Activated naive CD8-positive, alpha-beta T cell (primary cell): ENCODE measurements around the gene MAP7.

Source experiments
- H3K27ac Mint-ChIP-seq: one replicate; pipeline ENCODE4 v1.8.0; 2021; ENCODE audit warnings: mixed read lengths
- H3K27me3 Mint-ChIP-seq: one replicate; pipeline ENCODE4 v1.8.0; 2021; ENCODE audit warnings: mixed read lengths
- H3K36me3 Mint-ChIP-seq: one replicate; pipeline ENCODE4 v1.8.0; 2021; ENCODE audit warnings: mixed read lengths
- H3K4me1 Mint-ChIP-seq: one replicate; pipeline ENCODE4 v1.8.0; 2021; ENCODE audit warnings: low read depth, mixed read lengths
- H3K4me3 Mint-ChIP-seq: one replicate; pipeline ENCODE4 v1.8.0; 2021; ENCODE audit warnings: mild to moderate bottlenecking, mixed read lengths
- H3K9me3 Mint-ChIP-seq: one replicate; pipeline ENCODE4 v1.8.0; 2021; ENCODE audit warnings: low read depth, mixed read lengths

MAP7 gene

DNA sequence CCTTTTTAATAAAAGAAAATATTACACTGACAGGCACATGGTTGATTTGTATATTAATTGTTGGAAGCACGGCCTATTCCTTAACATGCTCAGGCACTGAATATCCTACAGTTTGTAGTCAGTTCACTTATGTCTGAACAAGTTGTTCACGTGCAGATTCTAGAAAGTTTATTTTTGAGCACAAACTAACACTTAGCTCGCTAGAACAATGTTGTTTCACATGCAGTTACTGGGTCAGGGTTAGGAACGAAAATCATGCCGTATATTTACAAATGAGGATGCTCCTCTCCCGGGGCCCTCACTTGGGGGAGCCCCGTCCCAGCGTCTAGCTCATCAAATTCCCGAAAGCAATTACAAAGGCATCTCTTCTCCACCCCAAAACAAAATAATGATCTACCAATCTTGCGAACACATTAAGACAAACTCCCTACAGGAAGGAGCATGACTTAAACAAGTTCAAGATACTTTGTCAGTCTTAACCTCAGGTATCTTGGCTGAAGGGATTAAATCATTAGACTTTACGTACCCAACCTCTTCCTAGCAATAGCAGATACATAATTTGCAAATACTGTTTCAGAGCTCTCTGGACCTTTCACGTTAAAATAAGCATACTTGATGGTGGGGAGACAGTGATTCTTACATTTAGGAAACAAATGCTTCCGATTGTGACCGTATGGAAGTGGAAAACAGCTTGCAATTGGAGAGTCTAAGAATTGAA lies 1.5 kb downstream of the MAP7 start:
- Mint-ChIP-seq H3K4me3 (peak overlapping the region; percentile 72), H3K27me3 (peaks cover 42% of the 10 kb centered on the region), H3K27ac (no peak overlapping the region), H3K4me1 (peaks cover 9% of the 10 kb centered on the region), H3K9me3 (no peaks in the 10 kb centered on the region), H3K36me3 (peaks cover 2% of the 10 kb centered on the region)

DNA sequence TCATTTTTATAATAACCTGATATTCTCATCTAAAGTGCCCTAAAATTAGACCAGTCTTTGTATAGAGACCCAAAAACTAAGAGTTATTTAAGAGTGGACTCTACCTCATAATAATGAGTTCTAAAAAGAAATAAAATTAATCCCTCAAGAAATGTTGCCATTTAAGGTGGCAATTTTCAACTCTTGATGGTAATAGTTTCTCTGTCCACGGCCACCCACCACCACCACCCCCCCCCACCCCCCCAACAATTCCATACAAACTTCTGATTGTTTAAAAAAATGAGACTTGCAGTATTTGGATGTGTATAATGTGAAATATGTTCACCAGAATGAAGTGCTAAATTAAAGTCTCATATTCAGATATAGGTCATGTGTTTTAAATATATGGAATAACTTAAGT lies 2.4 kb downstream of the MAP7 start:
- Mint-ChIP-seq H3K36me3 (peaks cover 2% of the 10 kb centered on the region), H3K4me1 (peaks cover 9% of the 10 kb centered on the region), H3K27me3 (peaks cover 45% of the 10 kb centered on the region), H3K4me3 (no peak overlapping the region), H3K27ac (no peak overlapping the region), H3K9me3 (no peaks in the 10 kb centered on the region)

DNA sequence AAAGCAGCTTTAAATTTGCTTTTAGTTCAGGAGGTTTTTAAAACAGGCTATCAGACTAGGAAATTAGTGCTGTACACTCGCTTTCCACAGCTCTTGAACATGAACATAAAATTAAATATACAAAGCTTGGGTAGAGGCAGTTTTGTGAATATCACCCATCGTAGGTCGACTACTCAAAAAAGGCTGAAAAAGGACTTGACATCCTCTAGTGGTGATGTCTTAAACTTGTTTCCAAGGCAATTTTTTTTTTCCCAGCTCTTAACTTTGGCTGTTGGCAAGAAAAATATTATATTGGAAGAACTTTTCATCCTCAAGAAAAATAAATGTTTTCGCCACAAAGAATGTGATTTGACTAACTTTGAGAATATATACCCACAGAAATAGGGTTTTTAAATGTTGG lies 2.9 kb downstream of the MAP7 start:
- no peak overlapping the region for H3K27ac Mint-ChIP-seq
- H3K4me1 Mint-ChIP-seq, result peaks cover 9% of the 10 kb centered on the region
- H3K27me3 Mint-ChIP-seq, result peaks cover 44% of the 10 kb centered on the region
- peaks cover 2% of the 10 kb centered on the region for H3K36me3 Mint-ChIP-seq
- H3K9me3 Mint-ChIP-seq, result no peaks in the 10 kb centered on the region
- H3K4me3 Mint-ChIP-seq, result no peak overlapping the region

GRCh38 chr6:136546331-136546730 lies 3.9 kb downstream of the MAP7 start:
- Mint-ChIP-seq H3K27me3 (peaks cover 42% of the 10 kb centered on the region), H3K4me3 (no peak overlapping the region), H3K36me3 (peaks cover 2% of the 10 kb centered on the region), H3K27ac (no peak overlapping the region), H3K9me3 (no peaks in the 10 kb centered on the region), H3K4me1 (peaks cover 8% of the 10 kb centered on the region)

DNA sequence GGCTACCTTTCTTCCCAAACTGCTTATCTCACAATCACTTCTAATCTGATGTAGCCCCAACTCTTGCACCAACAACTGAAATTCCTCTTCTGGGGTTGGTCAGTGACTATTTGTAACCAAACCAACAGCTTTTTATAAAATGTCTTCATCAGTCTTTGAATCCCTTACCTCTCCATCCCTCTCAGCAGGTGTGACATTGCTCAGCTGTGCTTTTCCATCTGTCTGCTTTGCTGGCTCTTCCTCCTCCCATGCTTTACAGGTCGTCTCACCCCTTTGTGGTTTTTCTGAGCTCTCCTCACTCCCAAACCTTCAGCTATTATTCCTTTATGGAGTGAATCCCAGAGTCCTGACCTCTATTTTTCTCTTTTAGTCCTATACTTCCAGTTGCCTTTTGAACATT lies 5.9 kb downstream of the MAP7 start:
- Mint-ChIP-seq H3K27me3 (peaks cover 40% of the 10 kb centered on the region), H3K36me3 (peaks cover 2% of the 10 kb centered on the region), H3K27ac (no peak overlapping the region), H3K4me3 (no peak overlapping the region), H3K9me3 (no peaks in the 10 kb centered on the region), H3K4me1 (peaks cover 3% of the 10 kb centered on the region)

GRCh38 chr6:136541395-136541794 lies 8.8 kb downstream of the MAP7 start:
- H3K9me3 Mint-ChIP-seq, result no peaks in the 10 kb centered on the region
- H3K27me3 Mint-ChIP-seq, result peaks cover 22% of the 10 kb centered on the region
- no peaks in the 10 kb centered on the region for H3K4me1 Mint-ChIP-seq
- H3K27ac Mint-ChIP-seq, result no peak overlapping the region
- H3K36me3 Mint-ChIP-seq, result peaks cover under 1% of the 10 kb centered on the region
- H3K4me3 Mint-ChIP-seq, result no peak overlapping the region

DNA sequence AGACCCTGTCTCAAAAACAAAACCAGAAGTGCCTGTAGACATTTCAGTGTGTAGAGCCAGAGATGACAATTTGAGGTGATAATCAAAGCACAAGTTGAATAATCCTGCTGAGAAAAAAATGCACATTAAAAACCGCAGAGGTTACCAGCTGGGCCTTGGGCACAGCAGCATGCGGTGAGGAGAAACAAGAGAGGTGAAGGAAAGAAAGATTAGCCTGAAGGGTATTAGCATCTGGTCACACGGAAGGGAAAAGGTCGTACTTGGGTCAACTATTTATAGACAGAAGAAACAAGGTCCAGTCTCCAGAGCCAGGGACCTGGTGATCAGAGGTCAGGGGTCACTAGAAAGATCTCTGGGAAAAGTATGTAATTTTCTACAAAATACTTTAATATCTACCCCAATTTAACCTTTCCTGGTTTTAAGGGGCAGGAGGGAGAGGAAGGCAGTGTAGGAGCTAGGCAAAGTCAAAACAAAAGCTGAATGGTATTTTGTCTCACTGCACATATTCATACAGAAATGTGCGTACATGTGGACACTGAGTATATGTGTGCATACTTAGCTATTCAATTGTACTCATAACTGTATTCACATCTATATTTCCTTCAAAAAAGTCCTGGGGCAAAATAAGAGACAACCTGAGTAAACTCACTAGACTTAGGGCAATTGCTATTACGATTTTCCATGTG lies 10.1 kb downstream of the MAP7 start:
- Mint-ChIP-seq H3K9me3 (no peaks in the 10 kb centered on the region), H3K4me3 (no peak overlapping the region), H3K36me3 (no peaks in the 10 kb centered on the region), H3K27ac (no peak overlapping the region), H3K4me1 (no peaks in the 10 kb centered on the region), H3K27me3 (peaks cover 17% of the 10 kb centered on the region)

DNA sequence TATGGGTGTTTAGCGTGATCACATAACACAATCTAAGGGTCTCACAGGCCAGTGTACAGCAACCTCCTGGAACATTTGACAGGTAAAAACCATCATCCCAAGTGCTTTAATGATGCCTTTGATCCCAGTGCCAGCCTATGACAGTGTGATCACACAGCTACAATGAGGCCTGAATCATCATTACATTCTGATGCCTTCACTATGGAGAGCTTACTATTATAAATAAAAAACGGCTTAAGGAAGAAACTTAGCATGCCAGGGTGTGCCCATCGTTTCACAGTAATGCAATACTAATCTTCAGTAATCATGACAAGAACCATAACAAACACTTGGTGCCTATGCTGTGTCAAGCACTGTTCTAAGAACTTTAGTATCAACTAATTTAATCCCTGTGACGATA lies 11.4 kb downstream of the MAP7 start:
- no peaks in the 10 kb centered on the region for H3K9me3 Mint-ChIP-seq
- H3K27me3 Mint-ChIP-seq, result peaks cover 7% of the 10 kb centered on the region
- H3K4me3 Mint-ChIP-seq, result no peak overlapping the region
- H3K4me1 Mint-ChIP-seq, result no peaks in the 10 kb centered on the region
- H3K27ac Mint-ChIP-seq, result no peak overlapping the region
- no peaks in the 10 kb centered on the region for H3K36me3 Mint-ChIP-seq

- Mint-ChIP-seq H3K4me1 (no peaks in the 10 kb centered on the region), H3K36me3 (no peaks in the 10 kb centered on the region), H3K27ac (no peak overlapping the region), H3K27me3 (peaks cover 4% of the 10 kb centered on the region), H3K4me3 (no peak overlapping the region), H3K9me3 (no peaks in the 10 kb centered on the region)
Observed at GRCh38 chr6:136535880-136536650, 14.2 kb downstream of the MAP7 start.

- Mint-ChIP-seq H3K36me3 (no peaks in the 10 kb centered on the region), H3K27ac (no peak overlapping the region), H3K4me3 (no peak overlapping the region), H3K27me3 (peaks cover 4% of the 10 kb centered on the region), H3K4me1 (no peaks in the 10 kb centered on the region), H3K9me3 (no peaks in the 10 kb centered on the region)
Observed at GRCh38 chr6:136535017-136535765, 15.0 kb downstream of the MAP7 start.

DNA sequence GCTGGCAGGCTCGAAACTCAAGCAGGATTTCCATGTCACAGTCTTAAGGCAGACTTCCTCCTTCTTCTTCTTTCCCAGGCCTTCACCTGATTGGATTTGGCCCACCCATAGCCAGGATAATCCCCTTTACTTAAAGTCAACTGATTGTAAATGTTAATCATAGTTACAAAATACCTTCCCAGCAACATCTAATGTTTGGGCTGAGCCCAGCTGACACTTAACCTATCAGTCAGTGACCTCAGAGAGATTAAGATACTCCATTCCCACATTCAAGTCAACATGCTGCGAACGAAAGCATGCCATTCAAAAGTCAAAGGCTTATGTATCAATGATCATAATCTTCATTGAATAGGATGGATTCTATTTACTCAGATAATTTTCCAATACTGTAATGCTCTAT lies 16.0 kb downstream of the MAP7 start:
- Mint-ChIP-seq H3K4me1 (no peaks in the 10 kb centered on the region), H3K9me3 (no peaks in the 10 kb centered on the region), H3K4me3 (no peak overlapping the region), H3K27me3 (peaks cover 2% of the 10 kb centered on the region), H3K27ac (no peak overlapping the region), H3K36me3 (no peaks in the 10 kb centered on the region)

DNA sequence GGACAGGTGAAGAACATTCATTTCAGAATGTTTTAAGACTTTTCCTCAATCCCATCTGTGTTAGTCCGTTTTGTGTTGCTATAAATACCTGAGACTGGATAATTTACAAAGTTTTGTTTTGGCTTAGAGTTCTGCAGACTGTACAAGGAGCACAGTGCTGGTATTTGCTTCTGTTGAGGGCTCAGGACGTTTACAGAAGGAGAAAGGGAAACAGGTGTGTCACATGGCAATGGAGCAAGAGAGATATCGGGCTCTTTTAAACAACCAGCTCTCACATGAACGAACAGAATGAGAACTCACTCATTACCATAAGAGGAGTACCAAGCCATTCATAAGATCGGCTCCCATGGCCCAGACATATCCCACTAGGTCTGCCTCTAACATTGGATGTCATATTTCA lies 16.7 kb downstream of the MAP7 start:
- Mint-ChIP-seq H3K27ac (no peak overlapping the region), H3K4me3 (no peak overlapping the region), H3K9me3 (no peaks in the 10 kb centered on the region), H3K4me1 (no peaks in the 10 kb centered on the region), H3K36me3 (no peaks in the 10 kb centered on the region), H3K27me3 (peaks cover 2% of the 10 kb centered on the region)

GRCh38 chr6:136532030-136532429 lies 18.2 kb downstream of the MAP7 start:
- no peak overlapping the region for H3K27ac Mint-ChIP-seq
- H3K27me3 Mint-ChIP-seq, result peaks cover 4% of the 10 kb centered on the region
- H3K4me3 Mint-ChIP-seq, result no peak overlapping the region
- peaks cover 3% of the 10 kb centered on the region for H3K4me1 Mint-ChIP-seq
- H3K36me3 Mint-ChIP-seq, result no peaks in the 10 kb centered on the region
- no peaks in the 10 kb centered on the region for H3K9me3 Mint-ChIP-seq

DNA sequence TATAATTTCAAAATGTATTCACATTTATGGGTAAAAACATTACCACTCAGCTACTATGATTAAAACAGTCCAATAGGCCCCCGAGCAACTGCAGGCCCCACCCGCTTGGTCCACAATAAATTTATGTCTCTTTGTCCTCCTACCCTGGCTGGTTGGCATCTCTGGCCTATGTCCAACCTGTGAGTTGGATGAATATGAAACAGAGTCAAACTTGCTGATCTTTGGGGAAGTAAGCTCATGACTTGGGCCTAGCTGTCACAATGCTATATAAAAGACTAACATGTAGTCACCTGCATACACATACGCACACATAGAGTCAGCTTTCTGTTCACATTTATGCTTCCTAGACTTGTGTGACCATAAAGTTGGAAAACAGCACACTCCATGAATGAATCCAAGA lies 20.5 kb downstream of the MAP7 start:
- H3K36me3 Mint-ChIP-seq, result no peaks in the 10 kb centered on the region
- peaks cover 10% of the 10 kb centered on the region for H3K27me3 Mint-ChIP-seq
- no peak overlapping the region for H3K27ac Mint-ChIP-seq
- no peaks in the 10 kb centered on the region for H3K9me3 Mint-ChIP-seq
- no peak overlapping the region for H3K4me3 Mint-ChIP-seq
- peaks cover 20% of the 10 kb centered on the region for H3K4me1 Mint-ChIP-seq

GRCh38 chr6:136528477-136528876 lies 21.7 kb downstream of the MAP7 start:
- H3K27me3 Mint-ChIP-seq, result peaks cover 10% of the 10 kb centered on the region
- H3K9me3 Mint-ChIP-seq, result no peaks in the 10 kb centered on the region
- no peaks in the 10 kb centered on the region for H3K36me3 Mint-ChIP-seq
- H3K27ac Mint-ChIP-seq, result no peak overlapping the region
- peaks cover 20% of the 10 kb centered on the region for H3K4me1 Mint-ChIP-seq
- H3K4me3 Mint-ChIP-seq, result no peak overlapping the region
